Stimulated activated CD4-positive, alpha-beta T cell treated with anti-CD3 and anti-CD28 coated beads, TNF-alpha, amount 100 ng/mL, for 4 hours (primary cell): ENCODE results near the gene CRB3.
"Not testable (repeated sequence)": the region's sequence is repeated elsewhere in the genome, so short reads cannot be mapped to it uniquely, and the experiment has no call there.

Experiments used
- DNase-seq, 3 experiments: peaks; one replicate each; pipeline ENCODE4 v3.0.0-alpha.2; 2020; ENCODE audit warnings: low read depth in 3 of 3

The CRB3 gene

DNA sequence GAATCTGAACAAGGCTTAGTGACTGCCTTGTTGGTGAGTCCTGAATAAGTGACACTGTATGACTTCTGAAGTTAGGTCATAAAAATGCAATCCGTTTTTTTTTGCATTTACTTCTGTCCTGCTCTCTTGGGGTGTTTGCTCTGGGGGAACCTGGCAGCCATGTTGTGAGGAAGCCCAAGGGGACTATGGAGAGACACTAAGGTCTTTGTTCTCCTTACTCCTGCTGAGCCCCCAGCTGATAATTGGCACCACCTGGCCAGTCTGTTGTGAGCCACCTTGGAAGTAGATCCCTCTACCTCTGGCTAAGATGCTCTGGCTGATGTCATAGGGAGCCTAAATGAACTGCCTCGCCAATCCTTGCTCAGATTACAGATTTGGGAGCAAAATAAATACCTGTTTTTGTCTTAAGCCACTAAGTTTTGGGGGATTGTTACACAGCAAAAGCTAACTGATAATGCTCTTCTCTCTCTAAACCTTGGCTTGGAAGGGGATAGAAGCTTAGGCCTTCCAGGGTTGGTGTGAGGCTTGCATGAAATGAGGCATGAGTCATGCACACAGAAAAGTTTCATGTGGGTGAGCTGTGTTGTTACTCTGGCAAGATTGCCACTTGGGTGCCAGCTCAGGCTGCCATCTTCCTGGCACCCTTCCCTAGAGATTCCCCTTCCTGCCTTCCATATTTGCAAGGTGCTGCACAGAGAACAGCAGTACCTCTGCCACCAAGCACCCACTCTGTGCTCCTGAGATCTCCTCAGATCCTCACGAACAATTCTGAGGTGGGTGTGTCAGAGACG, 27.9 kb downstream of the CRB3 start:
- DNase-seq: no peak

GRCh38 chr19:6494438-6495036, 30.5 kb downstream of the CRB3 start:
- DNase-seq: no peak

DNA sequence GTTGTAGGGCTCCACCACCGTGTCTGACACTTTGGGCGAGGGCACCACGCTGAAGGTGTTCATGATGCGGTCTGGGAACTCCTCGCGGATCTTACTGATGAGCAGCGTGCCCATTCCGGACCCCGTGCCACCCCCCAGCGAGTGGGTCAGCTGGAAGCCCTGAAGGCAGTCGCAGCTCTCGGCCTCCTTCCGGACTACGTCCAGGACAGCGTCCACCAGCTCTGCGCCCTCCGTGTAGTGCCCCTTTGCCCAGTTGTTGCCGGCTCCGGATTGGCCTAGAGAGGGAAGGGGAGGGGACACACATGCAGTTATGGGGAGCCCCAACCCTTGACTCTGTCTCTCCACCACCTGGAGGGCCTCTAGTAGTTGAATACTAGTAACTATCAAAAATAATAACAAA, 31.9 kb downstream of the CRB3 start:
- no peak for DNase-seq

GRCh38 chr19:6498294-6499036, 34.4 kb downstream of the CRB3 start:
- no peak for DNase-seq

- DNase-seq: no peak
These were observed 35.1 kb downstream of the CRB3 start for GRCh38 chr19:6499052-6499790.

GRCh38 chr19:6500837-6501739, 37.0 kb downstream of the CRB3 start:
- DNase-seq: no peak

DNA sequence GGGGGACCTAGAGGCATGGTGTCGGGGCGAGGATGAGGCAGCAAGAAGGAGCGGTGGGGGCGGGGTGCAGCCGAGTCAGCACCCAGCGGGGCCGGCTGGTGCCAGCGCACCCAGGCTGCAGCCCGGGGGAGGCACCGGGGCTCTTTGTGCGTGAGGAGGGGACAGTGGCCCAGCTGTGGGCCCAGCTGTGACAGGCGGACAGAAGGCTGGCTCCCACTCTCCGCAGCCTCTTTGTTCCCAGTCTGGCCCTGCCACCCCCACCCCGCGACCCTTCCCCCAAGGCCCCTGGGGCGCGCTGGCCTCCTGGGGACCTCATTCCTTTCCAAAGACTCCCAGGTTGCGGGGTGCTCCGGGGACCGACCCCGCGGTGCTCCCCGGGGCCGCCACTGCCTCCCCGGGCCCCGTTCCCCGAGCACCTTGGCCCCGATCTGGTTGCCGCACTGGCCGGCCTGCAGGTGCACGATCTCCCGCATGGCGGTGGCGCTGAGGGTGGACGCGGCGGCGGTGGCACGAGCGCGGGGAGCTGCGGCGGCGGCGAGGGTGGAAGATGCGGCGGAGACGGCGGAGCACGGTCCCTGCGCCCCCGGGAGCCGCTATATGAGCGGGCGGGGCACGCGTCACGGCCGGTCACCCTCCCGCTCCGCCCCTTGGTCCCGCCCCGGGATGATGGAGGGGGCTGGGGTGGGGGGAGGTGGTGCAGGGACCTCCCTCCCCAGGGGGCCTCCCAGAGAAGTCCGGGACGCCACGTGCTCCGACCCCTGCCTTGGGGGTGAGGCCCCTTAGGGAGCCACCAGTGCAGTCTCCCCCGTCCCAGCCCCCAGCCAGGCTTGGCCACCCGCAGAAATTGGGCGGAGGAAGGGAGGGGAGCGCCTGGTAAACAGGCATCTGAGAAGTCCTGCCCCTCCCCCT, 37.9 kb downstream of the CRB3 start, which contains the start of gene TUBB4A:
Gene TUBB4A (minus strand): TSS at position 570 of the 909 bp plus-strand sequence. CDS start 97 bp downstream, at position 473.
- peak in 2 of 3 experiments; percentile 20 to 25 for DNase-seq

DNA sequence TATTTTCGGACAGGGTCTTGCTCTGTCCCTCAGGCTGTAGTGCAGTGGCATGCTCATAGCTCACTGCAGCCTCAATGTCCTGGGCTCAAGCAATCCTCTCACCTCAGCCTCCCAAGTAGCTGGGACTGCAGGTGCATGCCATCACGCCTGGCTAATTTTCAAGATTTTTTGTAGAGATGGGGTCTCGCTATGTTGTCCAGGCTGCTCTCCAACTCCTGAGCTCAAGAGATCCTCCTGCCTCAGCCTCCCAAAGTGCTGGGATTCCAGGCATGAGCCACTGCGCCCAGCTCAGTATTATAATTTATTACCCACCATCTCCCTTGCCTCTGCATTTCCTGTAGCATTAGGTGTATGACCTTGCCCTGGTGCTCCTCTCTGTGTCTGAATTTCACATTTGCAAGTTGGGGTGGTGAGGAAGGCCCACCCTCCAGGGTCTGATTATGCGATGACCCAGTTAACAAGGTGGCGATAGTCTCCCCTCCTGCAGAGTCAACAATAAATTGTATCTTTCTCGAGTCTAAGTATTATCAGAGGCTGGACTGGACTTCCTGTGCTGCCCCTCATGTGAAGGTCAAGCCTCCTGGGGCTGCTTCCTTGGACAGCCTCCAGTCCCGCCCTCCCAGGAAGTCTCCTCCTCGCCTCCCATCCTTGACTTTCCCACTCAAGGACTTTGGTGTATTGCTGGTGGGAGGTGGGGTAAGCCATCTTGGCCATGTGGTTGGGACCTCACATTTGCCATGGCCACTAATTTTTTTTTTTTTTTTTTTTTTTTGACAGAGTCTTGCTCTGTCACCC, 39.5 kb downstream of the CRB3 start:
- no peak for DNase-seq

DNA sequence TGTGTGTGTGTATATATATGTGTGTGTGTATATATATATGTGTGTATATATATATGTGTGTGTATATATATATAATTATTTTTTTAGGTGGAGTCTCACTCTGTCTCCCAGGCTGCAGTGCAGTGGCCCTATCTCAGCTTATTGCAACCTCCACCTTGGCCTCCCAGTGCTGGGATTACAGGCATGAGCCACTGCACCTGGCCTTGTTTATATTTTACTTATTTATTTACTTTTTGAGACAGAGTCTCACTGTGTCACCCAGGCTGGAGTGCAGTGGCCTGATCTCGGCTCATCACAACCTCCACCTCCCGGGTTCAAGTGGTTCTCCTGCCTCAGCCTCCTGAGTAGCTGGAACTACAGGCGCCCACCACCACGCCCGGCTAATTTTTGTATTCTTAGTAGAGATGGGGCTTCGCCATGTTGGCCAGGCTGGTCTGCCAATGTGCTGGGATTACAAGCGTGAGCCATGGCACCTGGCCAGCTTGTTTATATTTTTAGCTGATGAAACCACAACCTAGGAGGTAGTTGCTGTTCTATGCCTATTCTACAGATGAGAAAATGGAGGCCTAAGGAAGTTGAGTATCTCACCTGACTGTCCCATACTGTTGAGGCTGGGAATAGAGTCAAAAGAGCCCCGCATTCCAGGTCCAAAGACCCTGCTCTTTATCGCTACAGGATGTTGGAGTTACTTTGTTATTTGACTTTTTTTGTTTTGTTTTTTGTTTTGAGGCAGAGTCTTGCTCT, 44.1 kb downstream of the CRB3 start:
- DNase-seq: not testable (repeated sequence)

DNA sequence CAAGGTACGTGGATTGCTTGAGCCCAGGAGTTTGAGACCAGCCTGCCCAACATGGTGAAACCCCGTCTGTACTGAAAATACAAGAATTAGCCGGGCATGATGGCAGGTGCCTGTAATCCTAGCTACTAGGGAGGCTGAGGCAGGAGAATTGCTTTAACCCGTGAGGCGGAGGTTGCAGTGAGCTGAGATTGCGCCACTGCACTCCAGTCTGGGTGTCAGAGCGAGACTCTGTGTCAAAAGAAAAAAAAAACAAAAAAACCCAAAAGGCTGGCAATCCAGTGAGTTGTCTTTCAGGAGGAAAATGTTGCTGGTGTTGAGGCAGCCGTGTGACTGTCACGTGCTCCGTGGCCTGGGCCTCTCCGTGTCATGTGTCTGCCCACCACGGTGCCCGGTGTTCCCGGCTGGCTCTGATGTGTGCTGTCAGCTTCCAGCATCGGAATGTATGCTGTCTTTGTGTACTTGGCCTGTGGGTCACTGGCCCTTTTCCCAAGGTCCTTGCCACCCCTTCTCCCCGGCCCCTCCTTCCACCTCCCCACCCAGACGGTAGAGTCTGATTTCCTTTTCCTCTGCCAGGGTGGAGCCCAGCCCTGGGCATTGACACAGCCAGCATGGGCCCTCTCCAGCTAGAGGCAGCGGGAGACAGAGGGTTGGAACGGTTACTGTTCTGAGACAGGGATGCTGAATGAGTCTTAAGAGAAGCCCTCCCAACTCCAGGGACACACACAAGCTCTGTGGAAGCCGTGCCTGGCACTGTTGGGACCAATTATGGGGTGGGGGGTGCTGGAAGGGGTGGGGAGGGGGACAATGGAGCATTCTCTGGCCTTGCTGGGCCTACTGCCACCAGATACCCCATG, 45.3 kb downstream of the CRB3 start:
- no peak for DNase-seq

DNA sequence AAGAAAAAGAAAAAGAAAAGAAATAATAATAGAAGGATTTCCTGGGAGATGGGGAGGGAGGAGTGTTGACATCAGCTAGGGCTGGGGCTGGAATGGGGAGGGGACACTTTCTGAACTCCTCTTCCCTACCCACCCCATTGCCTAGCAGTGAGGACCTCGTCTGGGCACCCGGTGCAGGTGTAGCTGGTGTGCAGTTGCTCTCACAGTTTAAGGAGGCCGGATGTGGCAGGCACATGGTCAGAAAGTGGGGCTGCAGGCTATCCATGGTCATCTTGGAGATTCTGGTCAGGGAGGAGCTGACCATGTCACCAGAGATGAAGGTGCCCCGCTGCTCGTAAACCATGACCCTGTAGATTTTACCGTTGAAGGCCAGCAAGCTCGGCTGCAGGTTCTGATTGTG, 46.5 kb downstream of the CRB3 start:
- DNase-seq: no peak

- no peak for DNase-seq
These were observed 50.0 kb downstream of the CRB3 start for GRCh38 chr19:6514089-6514488.

DNA sequence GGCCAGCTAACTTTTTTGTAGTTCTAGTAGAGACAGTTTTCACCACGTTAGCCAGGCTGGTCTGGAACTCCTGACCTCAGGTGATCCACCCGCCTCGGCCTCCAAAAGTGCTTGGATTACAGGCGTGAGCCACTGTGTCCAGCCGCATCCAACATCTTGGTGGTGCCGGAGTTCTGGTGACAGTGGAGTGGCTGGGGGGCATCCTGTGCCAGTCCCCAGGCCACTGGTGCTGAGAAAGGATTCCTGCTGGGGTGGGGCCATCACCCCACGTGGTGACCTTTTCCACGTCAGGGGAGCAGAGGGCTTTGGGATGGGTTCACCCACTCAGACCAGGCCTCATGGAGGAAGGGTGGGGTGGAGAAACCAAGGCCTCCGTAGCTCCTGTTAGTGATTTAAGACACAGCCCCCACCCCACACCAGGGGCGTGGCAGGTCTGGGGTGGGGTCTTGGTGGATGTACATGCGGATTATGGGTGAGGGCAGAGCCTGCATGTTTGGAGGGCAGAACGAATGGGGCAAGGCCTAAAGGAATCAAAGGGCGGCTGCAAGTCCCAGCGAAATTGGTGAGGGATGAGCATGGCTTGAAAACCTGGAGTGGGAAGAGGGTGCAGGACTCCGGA, 51.0 kb downstream of the CRB3 start:
- no peak for DNase-seq

DNA sequence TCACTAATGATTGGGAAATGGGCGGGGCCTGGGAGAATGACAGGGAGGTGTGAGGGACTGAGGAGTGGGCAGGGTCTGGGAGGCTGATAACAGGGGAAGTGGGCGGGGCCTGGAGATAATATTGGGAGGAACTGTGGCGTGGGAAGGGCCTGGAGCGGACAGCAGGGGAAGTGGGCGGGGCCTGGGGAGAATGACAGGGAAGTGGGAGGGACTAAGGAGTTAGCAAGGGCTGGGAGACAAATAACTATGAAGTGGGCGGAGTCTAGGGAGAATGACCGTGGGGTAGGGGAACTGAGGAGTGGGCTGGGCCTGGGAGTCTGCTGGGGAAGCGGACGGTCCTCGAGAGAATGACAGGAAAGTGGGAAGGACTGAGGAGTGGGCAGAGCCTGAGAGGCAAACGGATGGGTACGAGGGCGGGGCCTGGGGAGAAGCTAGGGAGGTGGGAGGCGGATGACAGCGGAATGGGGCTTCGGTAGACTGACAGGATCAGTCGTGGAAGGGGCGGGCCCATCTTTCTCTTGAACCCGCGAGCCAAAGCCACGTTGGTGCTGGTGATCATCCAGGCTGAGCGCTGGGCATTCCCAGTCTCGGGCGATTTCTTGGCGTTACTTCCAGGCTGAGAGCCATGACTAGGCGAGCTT, 52.1 kb downstream of the CRB3 start:
- DNase-seq: peak; percentile 35 to 49 (median 38)
